ENCODE results near the gene TDRKH.
"Not testable (repeated sequence)": the region's sequence is repeated elsewhere in the genome, so short reads cannot be mapped to it uniquely, and the experiment has no call there.

TDRKH gene

GRCh38 chr1:151782741-151783140 is 7.6 kb downstream of the TDRKH start:
- no peak for DNase-seq (ENCODE audit: low spot score)
- TF ChIP-seq CTCF (IDR thresholded peaks at IDR 0.05; ENCODE audit: borderline replicate concordance, control extremely low read depth, extremely low read depth, insufficient read depth, missing control alignments) = no peak
- in situ Hi-C loops (cut with MboI; ENCODE audit: low sequenced_read_pairs, unreplicated experiment) = no loop called here

GRCh38 chr1:151782026-151782425 is 8.3 kb downstream of the TDRKH start:
- DNase-seq (ENCODE audit: low spot score); in situ Hi-C loops (cut with MboI; ENCODE audit: low sequenced_read_pairs, unreplicated experiment): not testable (repeated sequence)

- in situ Hi-C loops (cut with MboI; ENCODE audit: low sequenced_read_pairs, unreplicated experiment); DNase-seq (ENCODE audit: low spot score): not testable (repeated sequence)
Observed at GRCh38 chr1:151780736-151781135, 9.6 kb downstream of the TDRKH start.

GRCh38 chr1:151779852-151780251 is 10.4 kb downstream of the TDRKH start:
- no peak for DNase-seq (ENCODE audit: low spot score)
- TF ChIP-seq CTCF (IDR thresholded peaks at IDR 0.05; ENCODE audit: borderline replicate concordance, control extremely low read depth, extremely low read depth, insufficient read depth, missing control alignments) = no peak
- in situ Hi-C loops (cut with MboI; ENCODE audit: low sequenced_read_pairs, unreplicated experiment) = no loop called here

- TF ChIP-seq CTCF (IDR thresholded peaks at IDR 0.05; ENCODE audit: borderline replicate concordance, control extremely low read depth, extremely low read depth, insufficient read depth, missing control alignments) = no peak
- in situ Hi-C loops (cut with MboI; ENCODE audit: low sequenced_read_pairs, unreplicated experiment) = no loop called here
- DNase-seq (ENCODE audit: low spot score) = no peak
Observed at GRCh38 chr1:151777317-151777716, 13.0 kb downstream of the TDRKH start.

GRCh38 chr1:151776665-151777062 is 13.6 kb downstream of the TDRKH start:
- DNase-seq (ENCODE audit: low spot score) = no peak
- in situ Hi-C loops (cut with MboI; ENCODE audit: low sequenced_read_pairs, unreplicated experiment) = no loop called here
- TF ChIP-seq CTCF (IDR thresholded peaks at IDR 0.05; ENCODE audit: borderline replicate concordance, control extremely low read depth, extremely low read depth, insufficient read depth, missing control alignments) = no peak

GRCh38 chr1:151775894-151776664 is 14.2 kb downstream of the TDRKH start:
- in situ Hi-C loops (cut with MboI; ENCODE audit: low sequenced_read_pairs, unreplicated experiment) = no loop called here
- no peak for TF ChIP-seq CTCF (IDR thresholded peaks at IDR 0.05; ENCODE audit: borderline replicate concordance, control extremely low read depth, extremely low read depth, insufficient read depth, missing control alignments)
- DNase-seq (ENCODE audit: low spot score) = no peak

Measured in GM13976 (cell line).